Duodenal mucosa (tissue), 2 donors: Measurements from ENCODE around the gene ZC3H11A.
"Not testable (repeated sequence)": the region's sequence is repeated elsewhere in the genome, so short reads cannot be mapped to it uniquely, and the experiment has no call there.

Experiments used
- H3K27ac ChIP-seq: one replicate; pipeline ENCODE4 v1.7.0; 2013; ENCODE audit warnings: low read depth, low read length
- H3K27me3 ChIP-seq, 2 donors: one replicate each; pipeline ENCODE4 v1.7.0; 2013; ENCODE audit warnings: low read length in 2 of 2, control low read depth in 1 of 2; ENCODE audit not compliant: insufficient read depth in 2 of 2, control insufficient read depth in 1 of 2
- H3K36me3 ChIP-seq, 2 donors: one replicate each; pipeline ENCODE4 v1.7.0; 2013; ENCODE audit warnings: low read length in 2 of 2, control low read depth in 1 of 2; ENCODE audit not compliant: insufficient read depth in 2 of 2, control insufficient read depth in 1 of 2
- H3K4me1 ChIP-seq, 2 donors: one replicate each; pipeline ENCODE4 v1.7.0; 2013; ENCODE audit warnings: low read length in 2 of 2, control low read depth in 1 of 2; ENCODE audit not compliant: insufficient read depth in 2 of 2, control insufficient read depth in 1 of 2
- H3K4me3 ChIP-seq, 2 donors: one replicate each; pipeline ENCODE4 v1.7.0; 2013; ENCODE audit warnings: low read length in 2 of 2, low read depth in 1 of 2
- H3K9ac ChIP-seq, 2 donors: one replicate each; pipeline ENCODE4 v1.7.0; 2013; ENCODE audit warnings: low read length in 2 of 2, low read depth in 1 of 2
- H3K9me3 ChIP-seq, 2 donors: one replicate each; pipeline ENCODE4 v1.7.0; 2013; ENCODE audit warnings: low read length in 2 of 2, control low read depth in 1 of 2; ENCODE audit not compliant: control insufficient read depth in 1 of 2

ZC3H11A gene

DNA sequence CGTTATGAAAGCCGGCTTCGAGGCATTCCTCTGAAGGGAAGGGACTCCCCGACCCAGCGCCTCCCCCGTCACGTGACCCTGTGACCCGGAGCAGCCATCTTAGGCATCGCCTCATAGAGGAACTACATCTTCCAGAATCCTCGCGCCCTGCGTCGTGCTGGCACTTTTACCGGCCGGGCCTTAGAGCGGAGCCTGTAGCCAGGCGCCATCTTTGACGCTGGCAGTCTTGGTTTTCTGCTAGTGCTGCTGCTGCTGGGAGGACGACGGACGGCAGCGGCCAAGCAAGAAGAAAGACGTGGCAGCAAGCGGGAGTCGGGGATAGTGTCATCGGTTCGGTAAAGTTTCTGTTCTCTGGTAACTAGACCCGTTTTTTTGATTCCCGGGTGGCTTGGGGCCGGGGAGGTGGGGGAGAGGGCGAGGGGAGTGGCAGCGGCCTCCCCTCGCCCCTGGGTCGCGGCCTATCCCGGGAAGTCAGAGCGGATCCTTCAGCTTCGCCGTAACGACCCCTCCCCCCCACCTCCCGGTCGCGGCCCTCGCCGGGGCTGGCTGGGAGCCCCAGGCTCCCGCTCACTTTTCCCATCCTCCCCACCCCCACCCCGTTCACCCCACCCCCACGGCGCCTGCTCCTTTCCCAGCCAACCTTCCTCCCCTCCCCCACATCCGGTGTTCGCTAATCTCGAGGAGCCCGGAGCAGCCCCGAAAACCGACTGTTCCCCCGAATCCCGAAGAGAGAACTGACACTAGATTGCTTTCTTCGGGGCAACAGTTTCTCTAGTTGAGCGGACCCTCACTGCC is at the start of gene ZC3H11A, which contains the start of gene ZBED6:
TSS of gene ZC3H11A (plus strand) at position 183 of the 795 bp plus-strand sequence. CDS start 21,448 bp downstream, outside the sequence.
TSS of gene ZBED6 (plus strand) at position 183 of the 795 bp plus-strand sequence. CDS start 1,900 bp downstream, outside the sequence.
- H3K27ac ChIP-seq = peak within 1 kb of the TSS; percentile 94
- H3K9ac ChIP-seq = peak within 1 kb of the TSS; percentile 82 to 98
- no peaks in the 10 kb centered on the region for H3K9me3 ChIP-seq
- H3K36me3 ChIP-seq = peaks cover 13 to 18% of the 10 kb centered on the region in 2 donors
- H3K4me1 ChIP-seq = peaks cover 11 to 37% of the 10 kb centered on the region in 2 donors
- no peaks in the 10 kb centered on the region for H3K27me3 ChIP-seq
- peak within 1 kb of the TSS; percentile 79 to 91 for H3K4me3 ChIP-seq

DNA sequence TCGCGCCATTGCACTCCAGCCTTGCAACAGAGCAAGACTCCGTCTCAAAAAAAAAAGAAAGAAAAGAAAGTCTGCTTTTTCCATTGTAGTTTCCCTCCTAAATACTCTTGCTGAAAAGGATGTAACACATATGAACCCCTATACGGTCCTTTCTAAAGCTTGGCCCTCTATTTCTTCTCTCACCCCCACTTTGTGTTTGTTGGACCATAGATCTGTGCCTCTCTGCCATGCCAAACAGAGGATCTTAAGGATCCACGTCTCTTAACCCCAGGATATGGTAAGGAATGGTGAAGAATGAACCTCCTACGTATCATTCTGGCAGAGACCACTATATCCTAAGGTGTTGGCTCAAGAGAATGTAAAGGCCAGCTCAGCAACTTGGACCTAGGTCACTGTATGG is 49.1 kb upstream of the ZC3H11A start:
- H3K4me1 ChIP-seq = peaks cover 5 to 11% of the 10 kb centered on the region in 2 donors
- H3K27me3 ChIP-seq = no peaks in the 10 kb centered on the region
- no peak overlapping the region for H3K9ac ChIP-seq
- no peaks in the 10 kb centered on the region for H3K36me3 ChIP-seq
- H3K4me3 ChIP-seq = no peak overlapping the region
- H3K9me3 ChIP-seq = no peaks in the 10 kb centered on the region
- H3K27ac ChIP-seq = no peak overlapping the region

DNA sequence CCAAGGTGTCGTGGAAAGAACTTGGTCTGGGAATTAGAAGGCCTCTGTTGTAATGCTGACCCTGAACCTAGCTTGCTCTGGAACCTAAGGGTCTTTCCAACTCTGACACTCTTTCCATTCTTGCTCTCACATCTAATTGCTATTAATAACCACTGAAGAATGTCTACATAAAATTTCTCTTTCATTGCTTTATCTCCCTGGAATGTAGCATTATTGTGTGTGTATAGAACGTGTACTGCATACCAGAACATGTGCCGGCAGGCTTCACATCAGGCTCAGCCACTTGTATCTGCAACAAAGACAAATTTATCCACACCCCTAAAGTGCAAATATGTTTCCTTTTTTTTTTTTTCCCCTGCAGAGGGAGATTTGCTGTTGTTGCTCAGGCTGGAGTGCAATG is 44.4 kb upstream of the ZC3H11A start:
- H3K9me3 ChIP-seq = no peaks in the 10 kb centered on the region
- no peaks in the 10 kb centered on the region for H3K36me3 ChIP-seq
- H3K4me1 ChIP-seq = peaks cover 0 to 5% of the 10 kb centered on the region in 2 donors
- no peaks in the 10 kb centered on the region for H3K27me3 ChIP-seq
- no peak overlapping the region for H3K27ac ChIP-seq
- H3K9ac ChIP-seq = no peak overlapping the region
- no peak overlapping the region for H3K4me3 ChIP-seq

DNA sequence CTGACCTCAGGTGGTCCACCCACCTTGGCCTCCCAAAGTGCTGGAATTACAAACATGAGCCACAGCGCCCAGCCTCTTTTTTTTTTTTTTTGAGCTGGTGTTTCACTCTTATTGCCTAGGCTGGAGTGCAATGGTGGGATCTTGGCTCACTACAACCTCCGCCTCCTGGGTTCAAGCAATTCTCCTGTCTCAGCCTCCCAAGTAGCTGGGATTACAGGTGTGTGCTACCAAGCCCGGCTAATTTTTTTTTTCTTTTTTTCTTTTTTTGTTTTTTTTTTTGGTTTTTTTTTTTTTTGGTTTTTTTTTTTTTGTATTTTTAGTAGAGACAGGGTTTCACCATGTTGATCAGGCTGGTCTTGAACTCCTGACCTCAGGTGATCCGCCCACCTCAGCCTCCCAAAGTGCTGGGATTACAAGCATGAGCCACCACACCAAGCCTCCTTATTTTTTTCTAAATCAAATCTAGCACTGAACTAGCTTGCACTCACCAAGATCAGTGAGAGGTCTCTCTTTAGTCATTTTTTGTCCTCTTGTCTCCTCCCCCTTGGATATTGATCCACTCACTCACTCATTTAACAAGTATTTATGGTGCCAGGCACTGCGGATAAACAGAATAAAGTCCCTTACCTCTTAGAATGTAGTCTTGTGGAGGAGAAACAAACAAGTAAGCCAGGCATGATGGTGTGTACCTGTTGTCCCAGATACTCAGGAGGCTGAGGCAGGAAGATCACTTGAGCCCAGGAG is 43.6 kb upstream of the ZC3H11A start:
- not testable (repeated sequence) for H3K4me3 ChIP-seq, H3K36me3 ChIP-seq, H3K27ac ChIP-seq, H3K9me3 ChIP-seq, H3K27me3 ChIP-seq, H3K9ac ChIP-seq, H3K4me1 ChIP-seq

DNA sequence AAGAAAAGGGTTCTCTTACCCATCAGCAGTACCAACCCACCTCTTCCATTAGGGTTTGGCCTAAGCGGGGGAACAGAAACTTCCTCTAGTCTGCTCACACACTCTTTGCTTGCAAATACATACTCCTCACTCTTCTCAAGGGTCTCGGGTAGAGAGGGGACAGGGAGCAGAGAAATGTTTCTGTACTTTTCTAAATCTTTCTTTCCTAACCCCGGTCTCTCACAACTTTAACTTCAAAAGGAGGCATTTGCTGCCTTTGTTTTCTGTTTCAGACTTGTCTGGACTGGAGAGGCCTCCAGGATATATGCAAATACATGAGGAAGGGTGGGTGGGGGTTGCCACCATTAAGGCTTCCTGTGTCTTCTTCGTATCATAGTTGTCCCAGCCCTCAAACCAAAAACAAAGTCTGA is 41.0 kb upstream of the ZC3H11A start:
- Histone ChIP-seq H3K27ac (no peak overlapping the region), H3K4me1 (peaks cover 0 to 5% of the 10 kb centered on the region in 2 donors), H3K9me3 (no peaks in the 10 kb centered on the region), H3K9ac (no peak overlapping the region), H3K27me3 (no peaks in the 10 kb centered on the region), H3K36me3 (no peaks in the 10 kb centered on the region), H3K4me3 (no peak overlapping the region)

DNA sequence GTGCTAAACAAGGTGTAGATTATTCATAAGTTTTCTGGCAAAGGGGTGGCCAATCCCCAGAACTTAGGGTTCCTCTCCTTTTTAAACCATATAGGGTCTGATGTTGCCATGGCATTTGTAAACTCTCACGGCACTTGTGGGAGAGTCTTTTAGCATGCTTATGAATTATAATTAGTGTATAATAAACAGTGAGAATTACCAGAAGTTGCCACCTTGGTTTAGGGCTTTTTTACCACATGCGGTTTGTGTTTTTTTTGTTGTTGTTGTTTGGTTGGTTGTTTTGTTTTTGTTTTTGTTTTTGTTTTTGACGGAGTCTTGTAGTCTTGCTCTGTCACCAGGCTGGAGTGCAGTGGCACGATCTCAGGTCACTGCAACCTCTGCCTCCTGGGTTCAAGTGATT is 39.4 kb upstream of the ZC3H11A start:
- Histone ChIP-seq H3K27me3 (no peaks in the 10 kb centered on the region), H3K4me1 (peaks cover 6 to 10% of the 10 kb centered on the region in 2 donors), H3K36me3 (no peaks in the 10 kb centered on the region), H3K4me3 (no peak overlapping the region), H3K9me3 (no peaks in the 10 kb centered on the region), H3K27ac (no peak overlapping the region), H3K9ac (no peak overlapping the region)

DNA sequence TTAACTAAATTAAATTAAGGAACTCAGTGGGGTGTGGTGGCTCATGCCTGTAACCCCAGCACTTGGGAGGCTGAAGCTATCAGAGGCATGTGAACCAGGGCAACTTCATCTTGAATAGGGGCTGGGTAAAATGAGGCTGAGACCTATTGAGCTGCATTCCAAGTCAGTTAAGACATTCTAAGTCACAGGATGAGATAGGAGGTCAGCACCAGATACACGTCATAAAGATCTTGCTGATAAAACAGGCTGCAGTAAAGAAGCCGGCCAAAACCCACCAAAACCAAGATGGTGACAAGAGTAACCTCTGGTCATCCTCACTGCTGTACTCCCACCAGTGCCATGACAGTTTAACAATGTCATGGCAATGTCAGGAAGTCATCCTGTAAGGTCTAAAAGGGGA is 36.7 kb upstream of the ZC3H11A start:
- H3K36me3 ChIP-seq, H3K27me3 ChIP-seq, H3K9ac ChIP-seq, H3K9me3 ChIP-seq, H3K27ac ChIP-seq, H3K4me3 ChIP-seq: not testable (repeated sequence)
- H3K4me1 ChIP-seq = peaks cover 6 to 11% of the 10 kb centered on the region in 2 donors

DNA sequence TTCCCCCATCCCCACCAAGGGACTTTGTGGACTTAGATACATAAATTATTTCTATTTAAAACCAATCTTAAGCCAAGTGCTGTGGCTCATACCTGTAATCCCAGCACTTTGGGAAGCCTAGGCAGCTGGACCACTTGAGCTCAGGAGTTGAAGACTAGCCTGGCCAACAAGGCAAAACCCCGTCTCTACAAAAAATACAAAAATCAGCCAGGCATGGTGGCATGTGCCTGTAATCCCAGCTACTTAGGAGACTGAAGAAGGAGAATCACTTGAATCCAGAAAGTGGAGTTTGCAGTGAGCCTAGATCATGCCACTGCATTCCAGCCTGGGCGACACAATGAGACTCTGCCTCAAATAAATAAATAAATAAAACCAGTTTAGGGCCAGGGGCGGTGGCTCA is 34.9 kb upstream of the ZC3H11A start:
- H3K27ac ChIP-seq = no peak overlapping the region
- no peak overlapping the region for H3K4me3 ChIP-seq
- H3K27me3 ChIP-seq = no peaks in the 10 kb centered on the region
- H3K9ac ChIP-seq = no peak overlapping the region
- H3K9me3 ChIP-seq = no peaks in the 10 kb centered on the region
- peaks cover 11 to 12% of the 10 kb centered on the region in 2 donors for H3K4me1 ChIP-seq
- no peaks in the 10 kb centered on the region for H3K36me3 ChIP-seq

DNA sequence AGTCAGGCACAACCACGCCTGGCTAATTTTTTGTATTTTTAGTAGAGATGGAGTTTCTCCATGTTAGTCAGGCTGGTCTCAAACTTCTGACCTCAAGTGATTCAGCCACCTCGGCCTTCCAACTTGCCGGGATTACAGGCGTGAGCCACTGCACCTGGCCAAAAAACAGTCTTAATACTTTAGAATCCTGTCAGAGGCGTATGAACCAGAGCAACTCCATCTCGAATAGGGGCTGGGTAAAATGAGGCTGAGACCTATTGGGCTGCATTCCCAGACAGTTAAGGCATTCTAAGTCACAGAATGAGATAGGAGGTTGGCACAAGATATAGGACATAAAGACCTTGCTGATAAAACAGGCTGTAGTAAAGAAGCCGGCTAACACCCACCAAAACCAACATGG is 33.5 kb upstream of the ZC3H11A start:
- H3K27me3 ChIP-seq, H3K27ac ChIP-seq, H3K9ac ChIP-seq, H3K4me3 ChIP-seq, H3K36me3 ChIP-seq, H3K9me3 ChIP-seq: not testable (repeated sequence)
- peaks cover 11 to 12% of the 10 kb centered on the region in 2 donors for H3K4me1 ChIP-seq

DNA sequence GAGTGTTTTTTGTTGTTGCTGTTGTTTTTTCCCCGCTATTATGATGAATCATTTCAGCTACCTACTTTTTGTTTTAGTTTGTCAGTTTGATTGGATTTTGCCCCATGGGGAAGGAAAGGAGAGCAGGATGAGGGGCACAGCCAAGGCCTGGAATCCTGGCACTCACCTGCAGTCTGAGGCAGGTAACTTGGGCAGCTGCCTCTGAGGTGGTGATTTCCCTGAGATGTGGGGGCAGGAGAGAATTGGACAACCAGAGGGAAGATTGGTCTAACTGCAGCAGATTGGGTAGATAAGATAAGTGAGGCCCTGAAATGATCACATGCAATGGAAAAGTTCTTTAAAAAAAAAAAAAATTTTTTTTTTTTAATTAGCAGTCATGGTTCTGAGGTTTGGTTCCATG is 31.9 kb upstream of the ZC3H11A start:
- Histone ChIP-seq H3K9me3 (no peaks in the 10 kb centered on the region), H3K36me3 (no peaks in the 10 kb centered on the region), H3K9ac (no peak overlapping the region), H3K27ac (no peak overlapping the region), H3K4me3 (no peak overlapping the region), H3K27me3 (no peaks in the 10 kb centered on the region), H3K4me1 (peaks cover 16 to 18% of the 10 kb centered on the region in 2 donors)
